Measurements from ENCODE around the gene ABRAXAS1. TPM values are rescaled to one million over a fixed set of nuclear protein-coding genes. Genes with fewer than 3 reads are reported as not detected.

Gene ABRAXAS1
- total RNA-seq, 2 experiments from 2014 or later: 19.7 to 20.9 TPM

- DNase-seq: no peak
- CTCF ChIA-PET: no interaction called here
- peaks cover 11% of the 10 kb centered on the region for H3K36me3 Mint-ChIP-seq (ENCODE audit: low read depth)
- H3K27me3 Mint-ChIP-seq (ENCODE audit: low read depth): no peaks in the 10 kb centered on the region
- H3K4me3 Mint-ChIP-seq: no peak overlapping the region
- no peaks in the 10 kb centered on the region for H3K9me3 Mint-ChIP-seq
- peaks cover 2% of the 10 kb centered on the region for H3K4me1 Mint-ChIP-seq (ENCODE audit: low read depth)
- H3K27ac Mint-ChIP-seq: no peak overlapping the region
- intact Hi-C loops (cut with micrococcal nuclease): no loop called here
Observed at GRCh38 chr4:83440148-83440814, 44.6 kb downstream of the ABRAXAS1 start.

GRCh38 chr4:83438719-83439118, 46.2 kb downstream of the ABRAXAS1 start:
- no peaks in the 10 kb centered on the region for H3K27me3 Mint-ChIP-seq (ENCODE audit: low read depth)
- H3K4me3 Mint-ChIP-seq: no peak overlapping the region
- peaks cover 2% of the 10 kb centered on the region for H3K4me1 Mint-ChIP-seq (ENCODE audit: low read depth)
- CTCF ChIA-PET: interaction anchor here (0.7 kb wide), 1 partner anchor 58 kb away, joined by 4 read pairs; no protein-coding TSS in a partner anchor
- H3K9me3 Mint-ChIP-seq: no peaks in the 10 kb centered on the region
- intact Hi-C loops (cut with micrococcal nuclease): no loop called here
- no peak overlapping the region for H3K27ac Mint-ChIP-seq
- peaks cover 9% of the 10 kb centered on the region for H3K36me3 Mint-ChIP-seq (ENCODE audit: low read depth)
- no peak for DNase-seq

- Mint-ChIP-seq H3K27me3 (ENCODE audit: low read depth) (no peaks in the 10 kb centered on the region), H3K4me3 (no peak overlapping the region), H3K27ac (no peak overlapping the region), H3K36me3 (ENCODE audit: low read depth) (peaks cover 7% of the 10 kb centered on the region), H3K4me1 (ENCODE audit: low read depth) (peaks cover 2% of the 10 kb centered on the region), H3K9me3 (no peaks in the 10 kb centered on the region)
- intact Hi-C loops (cut with micrococcal nuclease): no loop called here
- DNase-seq: no peak
- CTCF ChIA-PET: no interaction called here
Observed at GRCh38 chr4:83436680-83437079, 48.2 kb downstream of the ABRAXAS1 start.

- no peak for DNase-seq
- Mint-ChIP-seq H3K9me3 (no peaks in the 10 kb centered on the region), H3K4me1 (ENCODE audit: low read depth) (peaks cover 2% of the 10 kb centered on the region), H3K4me3 (no peak overlapping the region), H3K27ac (no peak overlapping the region), H3K27me3 (ENCODE audit: low read depth) (no peaks in the 10 kb centered on the region), H3K36me3 (ENCODE audit: low read depth) (peaks cover 4% of the 10 kb centered on the region)
- intact Hi-C loops (cut with micrococcal nuclease): no loop called here
- CTCF ChIA-PET: no interaction called here
Observed at GRCh38 chr4:83431200-83431599, 53.7 kb downstream of the ABRAXAS1 start.

GRCh38 chr4:83418211-83418610, 66.7 kb downstream of the ABRAXAS1 start:
- peaks cover 8% of the 10 kb centered on the region for H3K36me3 Mint-ChIP-seq (ENCODE audit: low read depth)
- no peak for DNase-seq
- H3K27me3 Mint-ChIP-seq (ENCODE audit: low read depth): no peaks in the 10 kb centered on the region
- intact Hi-C loops (cut with micrococcal nuclease): no loop called here
- H3K27ac Mint-ChIP-seq: no peak overlapping the region
- no peak overlapping the region for H3K4me3 Mint-ChIP-seq
- H3K4me1 Mint-ChIP-seq (ENCODE audit: low read depth): no peaks in the 10 kb centered on the region
- CTCF ChIA-PET: interaction anchor here (0.6 to 1.3 kb wide), 2 partner anchors 34 to 83 kb away, joined by 3 to 4 read pairs; no protein-coding TSS in a partner anchor
- H3K9me3 Mint-ChIP-seq: no peaks in the 10 kb centered on the region

GRCh38 chr4:83417566-83417965, 67.3 kb downstream of the ABRAXAS1 start:
- DNase-seq: no peak
- Mint-ChIP-seq H3K27ac (no peak overlapping the region), H3K9me3 (no peaks in the 10 kb centered on the region), H3K27me3 (ENCODE audit: low read depth) (no peaks in the 10 kb centered on the region), H3K4me1 (ENCODE audit: low read depth) (no peaks in the 10 kb centered on the region), H3K4me3 (no peak overlapping the region), H3K36me3 (ENCODE audit: low read depth) (peaks cover 12% of the 10 kb centered on the region)
- intact Hi-C loops (cut with micrococcal nuclease): no loop called here
- CTCF ChIA-PET: no interaction called here

GRCh38 chr4:83413676-83414075, 71.2 kb downstream of the ABRAXAS1 start:
- no peak overlapping the region for H3K27ac Mint-ChIP-seq
- H3K9me3 Mint-ChIP-seq: no peaks in the 10 kb centered on the region
- H3K27me3 Mint-ChIP-seq (ENCODE audit: low read depth): no peaks in the 10 kb centered on the region
- CTCF ChIA-PET: no interaction called here
- no peak for DNase-seq
- intact Hi-C loops (cut with micrococcal nuclease): no loop called here
- H3K4me1 Mint-ChIP-seq (ENCODE audit: low read depth): no peaks in the 10 kb centered on the region
- H3K36me3 Mint-ChIP-seq (ENCODE audit: low read depth): peaks cover 9% of the 10 kb centered on the region
- H3K4me3 Mint-ChIP-seq: no peak overlapping the region

Other genes with a start within 250 kb of the ABRAXAS1 start
- gene COQ2, start 200.3 kb downstream of the ABRAXAS1 start, total RNA-seq: 10 to 100 TPM; 18.7 to 19.5 TPM
- gene HPSE, start 150.3 kb downstream of the ABRAXAS1 start, total RNA-seq: 10 to 100 TPM; 13.5 to 16.1 TPM
- 10 to 100 TPM in 1 of 2 experiments, 1 to 10 TPM in 1; 7.9 to 10.9 TPM for gene HELQ, start 29.3 kb downstream of the ABRAXAS1 start, total RNA-seq
- 10 to 100 TPM; 67.2 to 69.9 TPM for gene MRPS18C, start 29.0 kb downstream of the ABRAXAS1 start, total RNA-seq
- 1 to 10 TPM; 2.0 to 3.1 TPM for gene GPAT3, start 51.0 kb upstream of the ABRAXAS1 start, total RNA-seq